WTC11 (cell line): ENCODE data around the gene PSME4. TPM values are rescaled to one million over a fixed set of nuclear protein-coding genes. Genes with fewer than 3 reads are reported as not detected.

Experiments
- ATAC-seq: fragments of 200-7000 bp; cut with Tn5 transposase; 2 replicates; pipeline ENCODE4 v1.10.0; 2021; ENCODE audit warnings: mild to moderate bottlenecking, moderate library complexity
- CTCF ChIA-PET: fragments of 300-600 bp; sonication (Branson Sonifier 250); formaldehyde crosslinking; loops from one replicate; lab custom pipeline; 2021; ENCODE audit warnings: antibody characterized with exemption; lab: Charles Lee
- POLR2A ChIA-PET: fragments of 350-600 bp; sonication (Branson Sonifier 250); formaldehyde crosslinking; loops from one replicate; lab custom pipeline; 2021; ENCODE audit warnings: antibody characterized with exemption; lab: Charles Lee
- DNase-seq: peaks from one replicate; pipeline ENCODE4 v3.0.0; 2021; ENCODE audit warnings: low spot score
- H3K27ac Mint-ChIP-seq: 2 replicates; pipeline ENCODE4 v1.8.0; 2021; ENCODE audit warnings: mixed read lengths
- H3K27me3 Mint-ChIP-seq: 2 replicates; pipeline ENCODE4 v1.8.0; 2021; ENCODE audit warnings: low read depth, mild to moderate bottlenecking, moderate library complexity, mixed read lengths
- H3K36me3 Mint-ChIP-seq: 2 replicates; pipeline ENCODE4 v1.8.0; 2021; ENCODE audit warnings: mixed read lengths
- H3K4me1 Mint-ChIP-seq: 2 replicates; pipeline ENCODE4 v1.8.0; 2022; ENCODE audit warnings: mixed read lengths
- H3K4me3 Mint-ChIP-seq: 2 replicates; pipeline ENCODE4 v1.8.0; 2021; ENCODE audit warnings: mild to moderate bottlenecking, moderate library complexity, mixed read lengths
- H3K9me3 Mint-ChIP-seq: 2 replicates; pipeline ENCODE4 v1.8.0; 2021; ENCODE audit warnings: mixed read lengths
- ATF1 ChIP-seq: sonication (generic); formaldehyde crosslinking; IDR thresholded peaks from 2 replicates; pipeline ENCODE4 v1.8.1; 2023; ENCODE audit warnings: mild to moderate bottlenecking, moderate library complexity, missing genetic modification reagents
- ATF6 ChIP-seq: sonication (generic); formaldehyde crosslinking; IDR thresholded peaks from 2 replicates; pipeline ENCODE4 v1.8.1; 2023; ENCODE audit warnings: mild to moderate bottlenecking, missing genetic modification reagents
- CBFB ChIP-seq: sonication (generic); formaldehyde crosslinking; IDR thresholded peaks from 2 replicates; pipeline ENCODE4 v1.8.1; 2022; ENCODE audit warnings: mild to moderate bottlenecking, low read depth, missing genetic modification reagents
- CDX4 ChIP-seq: fragments of 250-450 bp; sonication (Bioruptor Pico); IDR thresholded peaks from 2 replicates; pipeline ENCODE4 v1.9.0; 2021; ENCODE audit warnings: moderate library complexity, mild to moderate bottlenecking, inconsistent platforms, borderline replicate concordance
- CREB1 ChIP-seq: sonication (generic); formaldehyde crosslinking; IDR thresholded peaks from 2 replicates; pipeline ENCODE4 v1.8.0; 2023; ENCODE audit warnings: mild to moderate bottlenecking, missing genetic modification reagents
- EMX1 ChIP-seq: fragments of 250-450 bp; sonication (Bioruptor Pico); IDR thresholded peaks from 2 replicates; pipeline ENCODE4 v1.8.0; 2021; ENCODE audit warnings: mild to moderate bottlenecking
- ESRRA ChIP-seq: sonication (generic); formaldehyde crosslinking; IDR thresholded peaks from 2 replicates; pipeline ENCODE4 v1.8.1; 2022; ENCODE audit warnings: mild to moderate bottlenecking, missing genetic modification reagents, borderline replicate concordance
- GTF2I ChIP-seq: fragments of 250-450 bp; sonication (Bioruptor Pico); conservative IDR thresholded peaks from 2 replicates; pipeline ENCODE4 v1.4.0; 2021; ENCODE audit warnings: mild to moderate bottlenecking
- HMGXB4 ChIP-seq: sonication (generic); formaldehyde crosslinking; IDR thresholded peaks from 2 replicates; pipeline ENCODE4 v1.8.1; 2023; ENCODE audit warnings: mild to moderate bottlenecking, moderate library complexity, missing genetic modification reagents
- IRF1 ChIP-seq: sonication (generic); formaldehyde crosslinking; IDR thresholded peaks from 2 replicates; pipeline ENCODE4 v1.8.0; 2023; ENCODE audit warnings: missing genetic modification reagents
- IRF2 ChIP-seq: sonication (generic); formaldehyde crosslinking; IDR thresholded peaks from 2 replicates; pipeline ENCODE4 v1.8.0; 2022; ENCODE audit warnings: low read depth, missing genetic modification reagents, borderline replicate concordance
- JUN ChIP-seq: sonication (generic); formaldehyde crosslinking; IDR thresholded peaks from 2 replicates; pipeline ENCODE4 v1.8.0; 2023; ENCODE audit warnings: mild to moderate bottlenecking, missing genetic modification reagents
- MAX ChIP-seq: sonication (generic); formaldehyde crosslinking; IDR thresholded peaks from 2 replicates; pipeline ENCODE4 v1.8.0; 2022; ENCODE audit warnings: mild to moderate bottlenecking, missing genetic modification reagents
- NFATC4 ChIP-seq: fragments of 250-450 bp; sonication (Bioruptor Pico); IDR thresholded peaks from 2 replicates; pipeline ENCODE4 v1.9.0; 2021; ENCODE audit warnings: mild to moderate bottlenecking
- PRRX2 ChIP-seq: fragments of 250-450 bp; sonication (Bioruptor Pico); IDR thresholded peaks from 2 replicates; pipeline ENCODE4 v1.8.0; 2021; ENCODE audit warnings: mild to moderate bottlenecking
- RELA ChIP-seq: sonication (generic); formaldehyde crosslinking; IDR thresholded peaks from 2 replicates; pipeline ENCODE4 v1.8.1; 2022; ENCODE audit warnings: missing genetic modification reagents, mild to moderate bottlenecking, borderline replicate concordance
- RORB ChIP-seq: fragments of 250-450 bp; sonication (Bioruptor Pico); IDR thresholded peaks from 2 replicates; pipeline ENCODE4 v1.9.0; 2021; ENCODE audit warnings: mild to moderate bottlenecking
- SMAD4 ChIP-seq: sonication (generic); formaldehyde crosslinking; IDR thresholded peaks from 2 replicates; pipeline ENCODE4 v1.8.0; 2022; ENCODE audit warnings: mild to moderate bottlenecking, missing genetic modification reagents
- SOX15 ChIP-seq: fragments of 250-450 bp; sonication (Bioruptor Pico); IDR thresholded peaks from 2 replicates; pipeline ENCODE4 v1.9.0; 2021; ENCODE audit warnings: mild to moderate bottlenecking
- SP1 ChIP-seq: sonication (generic); formaldehyde crosslinking; conservative IDR thresholded peaks from 2 replicates; pipeline ENCODE4 v1.8.1; 2022; ENCODE audit warnings: missing genetic modification reagents
- USF2 ChIP-seq: sonication (generic); formaldehyde crosslinking; IDR thresholded peaks from 2 replicates; pipeline ENCODE4 v1.8.1; 2023; ENCODE audit warnings: mild to moderate bottlenecking, missing genetic modification reagents, moderate library complexity
- ZBTB21 ChIP-seq: sonication (generic); formaldehyde crosslinking; IDR thresholded peaks from 2 replicates; pipeline ENCODE4 v1.8.1; 2023; ENCODE audit warnings: mild to moderate bottlenecking, missing genetic modification reagents, borderline replicate concordance
- ZBTB43 ChIP-seq: sonication (generic); formaldehyde crosslinking; IDR thresholded peaks from 2 replicates; pipeline ENCODE4 v1.8.1; 2023; ENCODE audit warnings: mild to moderate bottlenecking, missing genetic modification reagents
- ZNF138 ChIP-seq: sonication (generic); formaldehyde crosslinking; conservative IDR thresholded peaks from 2 replicates; pipeline ENCODE4 v1.8.1; 2022; ENCODE audit warnings: mild to moderate bottlenecking, moderate library complexity, missing genetic modification reagents
- ZNF232 ChIP-seq: sonication (generic); formaldehyde crosslinking; IDR thresholded peaks from 2 replicates; pipeline ENCODE4 v1.8.0; 2022; ENCODE audit warnings: mild to moderate bottlenecking, missing genetic modification reagents
- ZNF396 ChIP-seq: fragments of 250-450 bp; sonication (Bioruptor Pico); IDR thresholded peaks from 2 replicates; pipeline ENCODE4 v1.8.0; 2021; ENCODE audit warnings: mild to moderate bottlenecking, moderate library complexity, borderline replicate concordance
- total RNA-seq: library from RNA; stranded (reverse); gene quantifications from 3 replicates; pipeline ENCODE4 v1.2.3, GENCODE V29; 2021

PSME4 gene
- total RNA-seq, 1 experiment from 2014 or later, result 91.9 TPM

GRCh38 chr2:53865264-53865663 lies 105.5 kb downstream of the PSME4 start (continued):
- TF ChIP-seq MAX (CRISPR knock-in tag) (no peak), IRF2 (no peak), HMGXB4 (no peak), SP1 (no peak), USF2 (CRISPR knock-in tag) (no peak), GTF2I (CRISPR knock-in tag) (no peak), ZNF232 (CRISPR knock-in tag) (no peak), PRRX2 (CRISPR knock-in tag) (no peak), JUN (CRISPR knock-in tag) (no peak), CREB1 (CRISPR knock-in tag) (no peak), ATF1 (CRISPR knock-in tag) (no peak)

GRCh38 chr2:53863538-53864227 lies 107.1 kb downstream of the PSME4 start:
- no peak for TF ChIP-seq ATF6 (CRISPR knock-in tag)
- Mint-ChIP-seq H3K27me3 (no peaks in the 10 kb centered on the region), H3K36me3 (peaks cover 27% of the 10 kb centered on the region), H3K27ac (peak overlapping the region; percentile 39; the same call in 1 of the 2 replicates), H3K4me1 (peaks cover 15% of the 10 kb centered on the region), H3K4me3 (no peak overlapping the region), H3K9me3 (no peaks in the 10 kb centered on the region)
- POLR2A ChIA-PET, result no interaction called here
- DNase-seq, result no peak
- no peak for ATAC-seq
- CTCF ChIA-PET, result no interaction called here

- Mint-ChIP-seq H3K4me3 (no peak overlapping the region), H3K36me3 (peaks cover 21% of the 10 kb centered on the region), H3K27ac (no peak overlapping the region), H3K27me3 (no peaks in the 10 kb centered on the region), H3K9me3 (no peaks in the 10 kb centered on the region), H3K4me1 (peaks cover 19% of the 10 kb centered on the region)
- ChIA-PET POLR2A (no interaction called here), CTCF (interaction anchor here (1.1 kb wide), 1 partner anchor 315 kb away, joined by 3 read pairs; no protein-coding TSS in a partner anchor)
- DNase-seq (no peak), ATAC-seq (no peak)
- TF ChIP-seq RELA (CRISPR knock-in tag) (no peak), ZNF138 (no peak), CBFB (CRISPR knock-in tag) (no peak), ATF6 (CRISPR knock-in tag) (no peak), RORB (no peak), ZBTB43 (CRISPR knock-in tag) (no peak), CDX4 (CRISPR knock-in tag) (no peak), ZBTB21 (CRISPR knock-in tag) (no peak), NFATC4 (no peak), CREB1 (CRISPR knock-in tag) (no peak), SMAD4 (CRISPR knock-in tag) (no peak), ZNF396 (CRISPR knock-in tag) (no peak), ESRRA (CRISPR knock-in tag) (no peak), SOX15 (no peak), IRF1 (CRISPR knock-in tag) (no peak), EMX1 (no peak)
Observed at GRCh38 chr2:53861824-53862223, 109.0 kb downstream of the PSME4 start.
